ENCODE measurements around the gene HDAC5. TPM values are rescaled to one million over a fixed set of nuclear protein-coding genes. Genes with fewer than 3 reads are reported as not detected.
A peak's percentile ranks its signal among the peaks of the same experiment; 100 is the strongest.

Gene HDAC5
- total RNA-seq, 4 donors from 2014 or later: 42.4 to 71.0 (median 48.4) TPM

DNA sequence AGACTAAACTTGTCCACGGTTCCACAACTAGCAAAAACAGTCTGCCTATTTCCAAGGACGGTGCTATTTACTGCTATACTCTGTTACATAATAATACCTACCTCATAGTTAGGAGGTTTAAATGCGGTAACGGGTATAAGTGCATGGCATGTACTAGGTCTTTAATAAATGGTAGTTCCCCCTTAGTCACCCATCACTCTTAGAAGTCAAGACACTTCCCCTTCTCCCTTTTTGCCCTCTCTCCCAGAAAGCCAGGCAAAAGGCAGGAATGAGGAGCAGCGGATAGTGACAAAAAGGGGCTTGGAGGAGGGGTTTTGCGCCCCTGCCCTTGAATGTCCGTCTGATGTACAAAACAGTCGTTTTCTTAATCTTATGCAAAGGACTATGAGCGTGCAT is 55.9 kb downstream of the HDAC5 start:
- Histone ChIP-seq H3K27ac (peak overlapping the region in 2 of 4 donors; percentile 98), H3K4me3 (no peak overlapping the region), H3K36me3 (peaks cover 0 to 8% (median 0%) of the 10 kb centered on the region in 3 donors), H3K4me1 (peaks cover 3 to 44% (median 12%) of the 10 kb centered on the region in 4 donors), H3K27me3 (no peaks in the 10 kb centered on the region), H3K9me3 (no peaks in the 10 kb centered on the region)
- TF ChIP-seq, protein P1, sequence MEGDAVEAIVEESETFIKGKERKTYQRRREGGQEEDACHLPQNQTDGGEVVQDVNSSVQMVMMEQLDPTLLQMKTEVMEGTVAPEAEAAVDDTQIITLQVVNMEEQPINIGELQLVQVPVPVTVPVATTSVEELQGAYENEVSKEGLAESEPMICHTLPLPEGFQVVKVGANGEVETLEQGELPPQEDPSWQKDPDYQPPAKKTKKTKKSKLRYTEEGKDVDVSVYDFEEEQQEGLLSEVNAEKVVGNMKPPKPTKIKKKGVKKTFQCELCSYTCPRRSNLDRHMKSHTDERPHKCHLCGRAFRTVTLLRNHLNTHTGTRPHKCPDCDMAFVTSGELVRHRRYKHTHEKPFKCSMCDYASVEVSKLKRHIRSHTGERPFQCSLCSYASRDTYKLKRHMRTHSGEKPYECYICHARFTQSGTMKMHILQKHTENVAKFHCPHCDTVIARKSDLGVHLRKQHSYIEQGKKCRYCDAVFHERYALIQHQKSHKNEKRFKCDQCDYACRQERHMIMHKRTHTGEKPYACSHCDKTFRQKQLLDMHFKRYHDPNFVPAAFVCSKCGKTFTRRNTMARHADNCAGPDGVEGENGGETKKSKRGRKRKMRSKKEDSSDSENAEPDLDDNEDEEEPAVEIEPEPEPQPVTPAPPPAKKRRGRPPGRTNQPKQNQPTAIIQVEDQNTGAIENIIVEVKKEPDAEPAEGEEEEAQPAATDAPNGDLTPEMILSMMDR (IDR thresholded peaks at IDR 0.05): no peak
- TF ChIP-seq POLR2A (IDR thresholded peaks at IDR 0.05): no peak
- DNase-seq: no peak

DNA sequence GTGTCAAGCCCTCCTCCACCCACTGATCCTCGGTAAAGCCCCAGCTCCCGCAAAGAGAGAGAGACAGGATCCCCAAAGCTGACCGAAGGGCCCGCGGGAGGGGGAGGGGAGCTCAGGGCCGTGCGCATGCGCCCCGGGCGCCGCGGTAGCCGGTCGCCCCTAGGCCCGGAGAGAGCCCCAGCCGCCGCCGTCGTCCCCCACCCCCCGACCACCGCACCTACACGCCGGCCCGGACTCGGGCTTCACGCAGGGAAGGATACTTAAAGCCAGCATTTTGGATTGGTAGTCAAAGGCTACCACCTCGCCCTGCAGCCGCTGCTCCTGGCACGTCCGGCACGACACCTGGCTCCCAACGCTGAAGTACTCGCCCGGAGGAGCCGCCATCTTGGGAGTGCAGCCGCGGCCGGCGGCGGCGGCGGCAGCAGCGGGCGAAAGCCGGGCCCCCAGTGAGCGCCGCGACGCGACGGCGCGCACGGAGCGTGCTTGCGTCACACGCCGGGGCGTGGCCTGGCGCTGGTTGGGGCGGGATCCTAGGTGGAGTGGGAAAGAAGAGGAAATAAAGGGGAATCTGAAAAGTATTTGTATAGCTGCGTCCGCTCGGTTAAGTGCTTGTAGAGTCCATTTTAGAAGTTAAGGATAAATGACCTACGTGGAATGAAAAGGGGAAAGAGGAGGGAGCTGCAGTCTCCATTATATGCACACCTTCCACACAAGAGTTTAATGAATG is 57.1 kb downstream of the HDAC5 start, which contains the start of gene LSM12:
Gene LSM12, minus strand, starts transcription at position 468 of the 727 bp plus-strand sequence. Its CDS starts 84 bp downstream, at position 384.
- peak; percentile 84 to 95 (median 94) for DNase-seq
- H3K36me3 ChIP-seq: peaks cover 0 to 20% (median 0%) of the 10 kb centered on the region in 3 donors
- peak within 1 kb of the TSS; percentile 83 to 97 (median 89) for H3K4me3 ChIP-seq
- no peaks in the 10 kb centered on the region for H3K9me3 ChIP-seq
- peaks cover under 1 to 37% (median 8%) of the 10 kb centered on the region in 4 donors for H3K4me1 ChIP-seq
- H3K27ac ChIP-seq: peak within 1 kb of the TSS; percentile 90 to 98 (median 96)
- TF ChIP-seq, protein P1 (IDR thresholded peaks at IDR 0.05): no peak
- peak; percentile 67 to 73 for TF ChIP-seq POLR2A (IDR thresholded peaks at IDR 0.05)
- no peaks in the 10 kb centered on the region for H3K27me3 ChIP-seq

DNA sequence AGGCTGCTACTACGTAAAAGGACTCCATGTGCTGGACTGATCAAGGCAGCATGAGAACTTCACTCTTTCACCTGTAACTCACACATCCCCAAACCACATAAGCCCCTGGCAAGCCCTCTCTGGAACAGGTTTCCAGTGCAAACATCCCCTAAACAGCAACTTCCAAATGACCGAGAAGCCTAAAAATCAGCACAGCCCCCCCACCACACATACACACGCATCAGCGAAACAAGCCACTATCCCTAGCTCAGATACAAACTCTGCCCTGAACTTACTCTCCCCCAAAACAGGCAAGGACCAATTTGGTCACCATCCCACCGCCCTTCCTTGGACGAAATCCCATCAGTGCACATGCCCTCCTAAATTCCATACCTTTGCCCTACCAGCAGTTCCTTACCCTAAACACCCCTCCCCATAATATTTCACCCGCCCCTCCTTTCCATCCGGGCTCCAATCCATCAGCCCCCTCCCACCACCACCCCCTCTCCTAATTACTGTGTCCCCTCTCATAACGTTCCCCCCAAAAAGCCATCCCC is 57.7 kb downstream of the HDAC5 start:
- TF ChIP-seq POLR2A (IDR thresholded peaks at IDR 0.05): no peak
- TF ChIP-seq, protein P1 (IDR thresholded peaks at IDR 0.05): no peak
- H3K4me1 ChIP-seq: peaks cover 0 to 34% (median 6%) of the 10 kb centered on the region in 4 donors
- no peaks in the 10 kb centered on the region for H3K27me3 ChIP-seq
- peak overlapping the region; percentile 90 to 98 (median 96) for H3K27ac ChIP-seq
- no peaks in the 10 kb centered on the region for H3K9me3 ChIP-seq
- DNase-seq: no peak
- H3K36me3 ChIP-seq: peaks cover 0 to 26% (median 0%) of the 10 kb centered on the region in 3 donors
- peak overlapping the region; percentile 83 to 97 (median 89) for H3K4me3 ChIP-seq

DNA sequence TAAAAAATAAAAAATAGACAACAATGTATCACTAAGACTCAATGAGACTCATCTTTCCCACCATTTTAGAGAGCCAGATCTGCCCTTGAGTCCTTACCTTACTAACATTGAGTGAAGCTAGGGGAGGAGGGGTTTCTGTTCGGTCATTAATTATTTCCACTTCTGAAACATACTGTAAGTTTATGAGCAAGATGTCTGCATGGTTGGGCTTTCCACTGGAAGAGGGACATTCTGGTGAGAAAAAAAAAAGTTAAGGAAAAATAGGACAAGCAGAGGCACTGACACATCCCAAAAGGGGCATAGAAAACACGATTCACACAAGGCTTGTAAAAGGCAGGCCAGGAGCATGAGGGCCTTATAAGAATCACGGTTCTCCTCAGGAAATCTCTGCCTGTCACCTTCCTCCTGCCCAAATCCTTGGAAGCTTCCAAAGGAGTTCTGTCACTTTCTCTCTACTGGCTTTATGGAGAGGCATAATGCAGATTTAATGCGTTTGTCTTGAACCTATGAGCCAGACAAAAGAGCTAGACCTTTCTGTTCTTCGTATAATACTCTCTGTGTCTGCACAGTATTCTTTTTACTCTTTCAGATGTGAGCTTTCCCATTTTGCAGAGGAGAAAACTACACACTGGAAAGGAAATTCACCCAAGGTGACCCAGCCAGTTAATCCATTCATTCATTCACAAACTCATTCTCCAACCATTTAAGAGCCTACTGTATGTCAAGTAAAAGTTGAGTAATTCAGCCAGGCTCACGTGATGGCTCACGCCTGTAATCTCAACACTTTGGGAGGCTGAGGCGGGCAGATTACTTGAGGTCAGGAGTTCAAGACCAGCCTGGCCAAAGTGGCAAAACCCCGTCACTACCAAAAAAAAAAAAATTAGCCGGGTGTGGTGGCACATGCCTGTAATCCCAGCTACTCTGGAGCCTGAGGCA is 59.5 kb downstream of the HDAC5 start:
- Histone ChIP-seq H3K9me3 (no peaks in the 10 kb centered on the region), H3K4me1 (peaks cover 0 to 34% (median 4%) of the 10 kb centered on the region in 4 donors)

More for the DNA sequence above, 59.5 kb downstream of the HDAC5 start:
- H3K27ac ChIP-seq: no peak overlapping the region
- no peak overlapping the region for H3K4me3 ChIP-seq
- H3K27me3 ChIP-seq: no peaks in the 10 kb centered on the region
- peaks cover 0 to 30% (median 0%) of the 10 kb centered on the region in 3 donors for H3K36me3 ChIP-seq
- TF ChIP-seq POLR2A (IDR thresholded peaks at IDR 0.05): no peak
- TF ChIP-seq, protein P1 (IDR thresholded peaks at IDR 0.05): no peak
- DNase-seq: no peak
